Erythroblast (primary cell): Measurements from ENCODE around the gene UBN1.

Source experiments
- GATA1 ChIP-seq: IDR thresholded peaks from 2 replicates; pipeline ENCODE4 v1.6.1; 2011; ENCODE audit warnings: low read depth, mild to moderate bottlenecking, control low read depth, low read length, moderate library complexity
- POLR2A ChIP-seq: IDR thresholded peaks from 2 replicates; pipeline ENCODE4 v1.6.1; 2011; ENCODE audit warnings: mild to moderate bottlenecking, low read length

DNA sequence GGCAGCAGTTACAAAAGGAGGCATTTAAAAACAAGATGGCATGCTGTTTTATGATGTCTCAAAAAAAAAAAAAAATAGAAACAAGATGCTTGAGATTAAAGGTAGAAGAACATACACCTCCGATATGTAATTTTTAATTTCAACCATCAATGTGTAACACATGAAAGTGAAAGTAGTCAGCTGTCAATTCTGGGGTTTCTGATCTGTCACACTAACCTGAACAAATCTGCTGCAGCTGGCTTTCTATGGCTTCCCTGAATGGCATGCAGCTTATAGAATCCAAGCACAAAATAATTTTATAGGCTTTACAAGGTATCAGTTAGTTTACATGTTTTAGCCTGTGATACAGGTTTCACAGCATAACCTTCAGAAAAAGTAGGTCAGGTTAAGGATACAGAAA, 13.7 kb upstream of the UBN1 start:
- TF ChIP-seq POLR2A: no peak
- TF ChIP-seq GATA1: no peak
